Measurements from ENCODE around the gene GTF2F2. TPM values are rescaled to one million over a fixed set of nuclear protein-coding genes. Genes with fewer than 3 reads are reported as not detected.
A peak's percentile ranks its signal among the peaks of the same experiment; 100 is the strongest.

The GTF2F2 gene
- polyA plus RNA-seq, 1 experiment = 7.9 TPM

GRCh38 chr13:45120967-45121831 is 889 bp downstream of the GTF2F2 start:
- ChIA-PET CTCF (interaction anchor here (1.1 to 1.8 kb wide), 4 partner anchors 11 to 182 kb away, joined by 3 to 6 read pairs (median 4); no protein-coding TSS in a partner anchor), POLR2A (no interaction called here)
- TF ChIP-seq CTCF (IDR thresholded peaks at IDR 0.05; ENCODE audit: insufficient read depth, low read depth, low read length) = peak; percentile 40
- peak overlapping the region; percentile 80 for H3K4me3 ChIP-seq (ENCODE audit: low read depth, low read length)
- H3K27me3 ChIP-seq (ENCODE audit: control insufficient read depth, insufficient read depth, low read length) = no peaks in the 10 kb centered on the region
- no peaks in the 10 kb centered on the region for H3K36me3 ChIP-seq (ENCODE audit: control insufficient read depth, insufficient read depth, low read length)
- no peak for DNase-seq (ENCODE audit: low read depth)

GRCh38 chr13:45122941-45123340 is 2.6 kb downstream of the GTF2F2 start:
- H3K27me3 ChIP-seq (ENCODE audit: control insufficient read depth, insufficient read depth, low read length) = no peaks in the 10 kb centered on the region
- no peaks in the 10 kb centered on the region for H3K36me3 ChIP-seq (ENCODE audit: control insufficient read depth, insufficient read depth, low read length)
- CTCF ChIA-PET = interaction anchor here (1.5 kb wide), 1 partner anchor 9 kb away, joined by 4 read pairs; no protein-coding TSS in a partner anchor
- no peak for TF ChIP-seq CTCF (IDR thresholded peaks at IDR 0.05; ENCODE audit: insufficient read depth, low read depth, low read length)
- no peak overlapping the region for H3K4me3 ChIP-seq (ENCODE audit: low read depth, low read length)
- POLR2A ChIA-PET = no interaction called here
- no peak for DNase-seq (ENCODE audit: low read depth)

GRCh38 chr13:45132369-45133064 is 12.2 kb downstream of the GTF2F2 start:
- DNase-seq (ENCODE audit: low read depth) = no peak
- CTCF ChIA-PET = interaction anchor here (0.8 kb wide), 1 partner anchor 9 kb away, joined by 4 read pairs; no protein-coding TSS in a partner anchor
- H3K4me3 ChIP-seq (ENCODE audit: low read depth, low read length) = no peak overlapping the region
- H3K36me3 ChIP-seq (ENCODE audit: control insufficient read depth, insufficient read depth, low read length) = no peaks in the 10 kb centered on the region
- TF ChIP-seq CTCF (IDR thresholded peaks at IDR 0.05; ENCODE audit: insufficient read depth, low read depth, low read length) = no peak
- H3K27me3 ChIP-seq (ENCODE audit: control insufficient read depth, insufficient read depth, low read length) = no peaks in the 10 kb centered on the region
- POLR2A ChIA-PET = no interaction called here

- no peak overlapping the region for H3K4me3 ChIP-seq (ENCODE audit: low read depth, low read length)
- CTCF ChIA-PET = interaction anchor here (1.3 kb wide), 1 partner anchor 175 kb away, joined by 3 read pairs; no protein-coding TSS in a partner anchor
- H3K27me3 ChIP-seq (ENCODE audit: control insufficient read depth, insufficient read depth, low read length) = no peaks in the 10 kb centered on the region
- peaks cover 2% of the 10 kb centered on the region; the same call in 1 of the 2 replicates for H3K36me3 ChIP-seq (ENCODE audit: control insufficient read depth, insufficient read depth, low read length)
- no peak for DNase-seq (ENCODE audit: low read depth)
- POLR2A ChIA-PET = no interaction called here
- TF ChIP-seq CTCF (IDR thresholded peaks at IDR 0.05; ENCODE audit: insufficient read depth, low read depth, low read length) = no peak
Measured at GRCh38 chr13:45133396-45134118, 13.2 kb downstream of the GTF2F2 start.
